Thyroid gland (tissue), 4 donors: Measurements from ENCODE around the gene HAUS3.

Experiments
- CTCF ChIP-seq, 6 experiments: fragments of 200-600 bp in 3 of 6; fragments of 450-650 bp in 3 of 6; sonication (generic) in 3 of 6; IDR thresholded peaks; one replicate each; pipeline ENCODE4 v1.5.1; 2016 to 2019; ENCODE audit warnings: antibody characterized with exemption in 6 of 6, mild to moderate bottlenecking in 2 of 6, inconsistent platforms in 1 of 6, moderate library complexity in 1 of 6
- POLR2A ChIP-seq, 2 donors: fragments of 450-650 bp; IDR thresholded peaks; one replicate each; pipeline ENCODE4 v1.6.1; 2017; ENCODE audit warnings: antibody characterized with exemption in 2 of 2, mild to moderate bottlenecking in 2 of 2, moderate library complexity in 1 of 2

GRCh38 chr4:2178986-2179385, 62.9 kb downstream of the HAUS3 start:
- TF ChIP-seq CTCF (IDR thresholded peaks at IDR 0.05) (no peak), POLR2A (IDR thresholded peaks at IDR 0.05) (no peak)
